T1000 (cell line): ENCODE data around the gene DDX1.
"Not testable (repeated sequence)": the region's sequence is repeated elsewhere in the genome, so short reads cannot be mapped to it uniquely, and the experiment has no call there.

Source experiments
- DNase-seq: peaks from one replicate; lab custom pipeline; 2025; ENCODE audit warnings: mixed read lengths; lab: John Stamatoyannopoulos, UW

DDX1 gene

GRCh38 chr2:15595936-15596335 is 4.3 kb downstream of the DDX1 start:
- no peak for DNase-seq

GRCh38 chr2:15596350-15596749 is 4.7 kb downstream of the DDX1 start:
- no peak for DNase-seq

- no peak for DNase-seq
These were observed 5.3 kb downstream of the DDX1 start for GRCh38 chr2:15596968-15597367.

GRCh38 chr2:15599994-15600393 is 8.3 kb downstream of the DDX1 start:
- DNase-seq = no peak

- DNase-seq = no peak
These were observed 10.0 kb downstream of the DDX1 start for GRCh38 chr2:15601681-15602080.

GRCh38 chr2:15602393-15602792 is 10.7 kb downstream of the DDX1 start:
- no peak for DNase-seq

GRCh38 chr2:15603044-15603765 is 11.5 kb downstream of the DDX1 start:
- no peak for DNase-seq

GRCh38 chr2:15603948-15604347 is 12.3 kb downstream of the DDX1 start:
- DNase-seq = no peak

GRCh38 chr2:15605721-15606120 is 14.1 kb downstream of the DDX1 start:
- no peak for DNase-seq

- DNase-seq = no peak
These were observed 15.1 kb downstream of the DDX1 start for GRCh38 chr2:15606481-15607441.

- DNase-seq = no peak
These were observed 16.2 kb downstream of the DDX1 start for GRCh38 chr2:15607709-15608391.

- no peak for DNase-seq
These were observed 16.7 kb downstream of the DDX1 start for GRCh38 chr2:15608392-15608761.

- no peak for DNase-seq
These were observed 17.8 kb downstream of the DDX1 start for GRCh38 chr2:15609341-15610042.

- no peak for DNase-seq
These were observed 18.8 kb downstream of the DDX1 start for GRCh38 chr2:15610430-15610952.

GRCh38 chr2:15612101-15612500 is 20.4 kb downstream of the DDX1 start:
- DNase-seq = not testable (repeated sequence)

- DNase-seq = no peak
These were observed 22.2 kb downstream of the DDX1 start for GRCh38 chr2:15613736-15614429.

- DNase-seq = no peak
These were observed 23.1 kb downstream of the DDX1 start for GRCh38 chr2:15614545-15615300.

- DNase-seq = no peak
These were observed 23.7 kb downstream of the DDX1 start for GRCh38 chr2:15615301-15615920.

GRCh38 chr2:15616429-15616828 is 24.8 kb downstream of the DDX1 start:
- no peak for DNase-seq
